DMS 273 treated with DMSO at 0.1 percent for 48 hours (cell line): ENCODE data around the gene FAM236B.
"Not testable (repeated sequence)": the region's sequence is repeated elsewhere in the genome, so short reads cannot be mapped to it uniquely, and the experiment has no call there.

Experiments used
- DNase-seq: peaks from one replicate; lab custom pipeline; 2025; lab: John Stamatoyannopoulos, UW

Gene FAM236B

GRCh38 chrX:72782560-72782959 lies at the start of gene FAM236B:
Gene FAM236B, minus strand, starts transcription at chrX:72782660. Its CDS starts 100 bp downstream, at chrX:72782560.
- DNase-seq: not testable (repeated sequence)

- DNase-seq: not testable (repeated sequence)
Observed at GRCh38 chrX:72830701-72831100, 48.2 kb upstream of the FAM236B start.

- DNase-seq: not testable (repeated sequence)
Observed at GRCh38 chrX:72808110-72808509, 25.6 kb upstream of the FAM236B start, which contains the start of gene FAM236D. Gene FAM236D, minus strand, starts transcription at chrX:72808210. Its CDS starts 100 bp downstream, at chrX:72808110.

GRCh38 chrX:72790390-72790789 lies 7.9 kb upstream of the FAM236B start:
- not testable (repeated sequence) for DNase-seq

GRCh38 chrX:72788142-72788541 lies 5.7 kb upstream of the FAM236B start:
- not testable (repeated sequence) for DNase-seq

- not testable (repeated sequence) for DNase-seq
Observed at GRCh38 chrX:72783964-72784363, 1.5 kb upstream of the FAM236B start.

- DNase-seq: not testable (repeated sequence)
Observed at GRCh38 chrX:72783365-72783936, 991 bp upstream of the FAM236B start.

GRCh38 chrX:72778146-72778545 lies 4.3 kb downstream of the FAM236B start:
- DNase-seq: not testable (repeated sequence)

GRCh38 chrX:72777467-72777790 lies 5.0 kb downstream of the FAM236B start:
- not testable (repeated sequence) for DNase-seq

- DNase-seq: not testable (repeated sequence)
Observed at GRCh38 chrX:72776653-72777466, 5.6 kb downstream of the FAM236B start, which contains the start of gene DMRTC1B. Gene DMRTC1B, plus strand, starts transcription at chrX:72776890. Its CDS starts 68,246 bp downstream, at chrX:72845136.

- DNase-seq: not testable (repeated sequence)
Observed at GRCh38 chrX:72760454-72760853, 22.0 kb downstream of the FAM236B start.

GRCh38 chrX:72748545-72748944 lies 33.9 kb downstream of the FAM236B start:
- not testable (repeated sequence) for DNase-seq

GRCh38 chrX:72745546-72745945 lies 36.9 kb downstream of the FAM236B start:
- not testable (repeated sequence) for DNase-seq

GRCh38 chrX:72735561-72735960 lies 46.9 kb downstream of the FAM236B start:
- DNase-seq: no peak

GRCh38 chrX:72733636-72734035 lies 48.8 kb downstream of the FAM236B start:
- not testable (repeated sequence) for DNase-seq
